ENCODE data around the gene CCDC60. TPM values are rescaled to one million over a fixed set of nuclear protein-coding genes. Genes with fewer than 3 reads are reported as not detected.

CCDC60 gene
- total and polyA plus RNA-seq, 10 of the 15 experiments (the other 5 are each of a cell fraction or from before 2014, with no cell fraction given): 0.19 TPM; not detected in 9

- H3K9ac ChIP-seq (ENCODE audit: control insufficient read depth, insufficient read depth, low read length): no peak overlapping the region
- no peak overlapping the region for H3K27ac ChIP-seq (ENCODE audit: control insufficient read depth, insufficient read depth)
- DNase-seq (ENCODE audit: low read depth, low spot score) (no peak), FAIRE-seq (no peak), ATAC-seq (no peak)
- no peak overlapping the region for H2AFZ ChIP-seq (ENCODE audit: control insufficient read depth, low read depth, low read length)
- no peak overlapping the region for H3K4me3 ChIP-seq
- SMC1A ChIA-PET (ENCODE audit: uncharacterized antibody, unreplicated experiment): interaction anchor here (0.9 kb wide), 1 partner anchor 11 kb away, joined by 3 read pairs; no protein-coding TSS in a partner anchor
- no peak for TF ChIP-seq MXI1 (IDR thresholded peaks at IDR 0.05; ENCODE audit: low read depth, low read length)
- TF ChIP-seq SREBF2 (IDR thresholded peaks at IDR 0.05; ENCODE audit: low read length): no peak
- no peak for TF ChIP-seq JUNB (IDR thresholded peaks at IDR 0.05)
- no peak for TF ChIP-seq ATF3 (IDR thresholded peaks at IDR 0.05; ENCODE audit: borderline replicate concordance, extremely low read depth, low read depth, low read length)
- TF ChIP-seq MTA2 (IDR thresholded peaks at IDR 0.05; ENCODE audit: low read depth): no peak
- TF ChIP-seq ELK1 (IDR thresholded peaks at IDR 0.05; ENCODE audit: low read depth, low read length): no peak
- TF ChIP-seq BCL11A (IDR thresholded peaks at IDR 0.05; ENCODE audit: low read depth, low read length): no peak
- TF ChIP-seq STAT1 (conservative IDR thresholded peaks at IDR 0.05): no peak
- 60% methylated on average over 5 of the region's 5 CpGs for WGBS (ENCODE audit: insufficient coverage, insufficient replicate concordance, low lambda C conversion rate, missing lambda C conversion rate)
- no peaks in the 10 kb centered on the region for H4K20me1 ChIP-seq (ENCODE audit: control insufficient read depth, insufficient read depth)
- no peaks in the 10 kb centered on the region for H3K79me2 ChIP-seq (ENCODE audit: control insufficient read depth, insufficient read depth, low read length)
- H3K4me2 ChIP-seq (ENCODE audit: control insufficient read depth, insufficient read depth): no peak overlapping the region
- H3K4me1 ChIP-seq (ENCODE audit: control insufficient read depth, insufficient read depth, low read length): no peaks in the 10 kb centered on the region
- in situ Hi-C loops (cut with MboI) (no loop called here), intact Hi-C loops (cut with micrococcal nuclease; ENCODE audit: unreplicated experiment) (no loop called here)
- POLR2A ChIA-PET: no interaction called here
- H3K9me3 ChIP-seq (replicated peaks; ENCODE audit: control insufficient read depth, insufficient read depth, low read length): no peaks in the 10 kb centered on the region
- no TSS peak for BruUV-seq (replicated peaks)
- RAD21 ChIA-PET (ENCODE audit: unreplicated experiment): no interaction called here
- CTCF ChIA-PET: no interaction called here
- no peaks in the 10 kb centered on the region for H3K27me3 ChIP-seq (replicated peaks in 1 of 2; ENCODE audit: control insufficient read depth in 2 of 2, insufficient read depth in 2 of 2, low read length in 1 of 2)
- no peaks in the 10 kb centered on the region for H3K36me3 ChIP-seq (ENCODE audit: control insufficient read depth in 2 of 2, insufficient read depth in 2 of 2, low read length in 1 of 2)
Observed at GRCh38 chr12:119314290-119314689, 20.2 kb upstream of the CCDC60 start.

Data from GM12878 (cell line).